HG02884 (cell line): ENCODE data around the gene CBX6.
"Not testable (repeated sequence)": the region's sequence is repeated elsewhere in the genome, so short reads cannot be mapped to it uniquely, and the experiment has no call there.

Experiments used
- ATAC-seq: cut with Tn5 transposase; IDR thresholded peaks from one replicate; pipeline ENCODE4 v1.9.1; 2021; ENCODE audit warnings: mild to moderate bottlenecking, moderate library complexity; ENCODE audit not compliant: unreplicated experiment

CBX6 gene

DNA sequence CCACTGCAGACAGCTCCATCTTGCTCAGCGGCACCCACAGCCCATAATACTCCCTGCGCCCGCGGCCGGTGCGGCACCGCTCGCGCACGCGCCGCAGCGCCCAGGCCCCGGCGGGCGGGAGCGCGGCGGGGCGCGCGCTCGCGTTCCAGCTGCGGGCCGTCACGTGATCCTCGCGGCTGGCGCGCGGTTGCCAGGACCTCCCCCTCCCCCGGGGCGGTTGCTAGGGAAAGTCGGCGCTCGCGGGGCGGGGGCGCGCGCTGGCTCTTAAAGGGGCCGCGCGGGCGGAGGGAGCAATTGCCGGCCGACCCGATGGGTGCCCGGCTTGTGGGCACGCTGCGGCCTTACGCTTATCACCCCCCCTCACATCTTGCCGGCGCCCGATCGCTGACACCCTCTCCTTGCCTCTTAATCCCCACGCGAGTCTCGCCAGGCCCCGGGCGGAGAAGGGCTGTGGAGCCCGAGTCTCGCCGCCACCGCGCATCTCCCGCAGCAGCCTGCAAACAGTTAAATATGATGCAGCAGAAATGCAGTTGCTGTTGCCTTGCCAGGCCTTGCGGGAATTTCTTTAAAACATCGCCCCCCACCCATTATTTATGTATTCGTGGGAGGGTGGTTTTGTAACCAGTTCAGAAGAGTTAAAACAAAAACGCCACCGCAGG, at the start of gene CBX6:
CBX6 (minus strand) TSS at position 45 of the 659 bp plus-strand sequence; CDS start at position 19, 26 bp downstream.
- peak; percentile 59 for ATAC-seq

DNA sequence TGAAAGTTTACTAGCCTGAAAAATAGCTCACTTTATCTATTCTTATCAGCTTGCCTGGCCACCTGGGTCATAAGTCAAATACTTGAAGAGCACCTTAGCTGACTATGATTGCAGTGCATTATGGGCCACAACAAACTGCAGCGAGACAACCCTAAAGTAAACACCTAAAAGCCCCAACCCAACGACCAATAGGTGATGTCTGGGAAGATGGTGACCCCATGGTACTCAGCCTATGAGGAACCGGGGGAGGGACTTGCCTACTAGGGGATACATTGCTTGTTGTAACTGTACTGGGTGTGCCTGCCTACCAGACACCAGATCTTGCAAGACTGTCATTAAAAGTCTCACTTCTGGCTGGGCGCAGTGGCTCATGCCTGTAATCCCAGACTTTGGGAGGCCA, 49.8 kb upstream of the CBX6 start:
- ATAC-seq: no peak

DNA sequence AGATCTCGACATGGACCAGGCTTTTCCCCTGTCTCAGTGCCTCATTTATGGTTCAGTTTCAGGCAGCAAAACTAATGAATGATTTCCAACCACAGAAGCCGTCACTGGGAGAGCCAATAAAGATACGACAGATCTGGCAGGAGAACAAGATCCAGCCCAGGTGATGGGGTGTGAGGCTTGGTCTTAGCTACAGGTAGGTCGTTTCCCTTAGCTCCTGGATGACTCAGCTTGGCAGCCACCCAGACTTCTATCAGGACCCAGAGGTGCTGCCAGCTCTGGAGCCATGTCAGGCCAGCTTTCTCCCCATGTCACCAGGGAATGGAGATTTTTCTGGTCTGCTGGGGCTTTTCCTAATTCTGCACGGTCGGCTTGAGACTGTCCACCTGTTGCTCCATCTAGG, 49.1 kb upstream of the CBX6 start:
- no peak for ATAC-seq

DNA sequence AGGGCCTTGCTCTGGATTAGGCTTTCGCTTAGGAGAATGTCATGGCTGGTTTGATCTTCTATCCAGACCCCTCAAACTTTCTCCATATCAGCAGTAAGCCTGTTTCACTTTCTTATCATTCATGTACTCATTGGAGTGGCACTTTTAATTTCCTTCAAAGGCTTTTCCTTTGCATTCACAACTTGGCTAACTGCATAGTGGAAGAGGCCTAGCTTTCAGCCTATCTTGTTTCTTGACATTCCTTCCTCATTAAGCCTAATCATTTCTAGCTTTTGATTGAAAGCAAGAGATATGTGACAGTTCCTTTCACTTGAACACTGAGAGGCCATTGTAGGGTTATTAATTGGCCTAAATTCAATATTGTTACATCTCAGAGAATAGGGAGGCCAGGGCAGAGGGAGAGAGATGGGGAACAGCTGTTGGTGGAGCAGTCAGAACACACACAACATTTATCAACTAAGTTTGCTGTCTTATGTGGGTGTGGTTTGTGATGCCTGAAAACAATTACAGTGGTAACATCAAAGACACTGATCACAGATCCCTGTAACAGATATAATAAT, 47.7 kb upstream of the CBX6 start:
- ATAC-seq: no peak

DNA sequence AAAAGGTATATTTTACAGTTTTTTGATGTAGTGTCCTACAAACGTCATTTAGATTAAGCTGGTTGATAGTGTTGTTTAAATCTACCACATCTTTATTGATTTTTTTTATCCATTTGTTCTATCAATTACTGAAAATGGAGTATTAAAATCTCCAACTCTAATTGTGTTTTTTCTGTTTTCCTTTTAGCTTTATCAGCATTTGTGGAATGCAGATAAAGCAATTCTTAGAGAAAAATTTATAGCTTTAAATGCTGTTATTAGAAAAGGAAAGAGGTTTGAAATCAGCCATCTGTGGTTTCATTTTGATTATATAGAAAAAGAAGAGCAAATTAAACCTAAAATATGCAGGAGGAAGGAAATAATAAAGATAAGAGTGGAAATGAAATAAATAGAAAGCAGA, 39.4 kb upstream of the CBX6 start:
- ATAC-seq: no peak

DNA sequence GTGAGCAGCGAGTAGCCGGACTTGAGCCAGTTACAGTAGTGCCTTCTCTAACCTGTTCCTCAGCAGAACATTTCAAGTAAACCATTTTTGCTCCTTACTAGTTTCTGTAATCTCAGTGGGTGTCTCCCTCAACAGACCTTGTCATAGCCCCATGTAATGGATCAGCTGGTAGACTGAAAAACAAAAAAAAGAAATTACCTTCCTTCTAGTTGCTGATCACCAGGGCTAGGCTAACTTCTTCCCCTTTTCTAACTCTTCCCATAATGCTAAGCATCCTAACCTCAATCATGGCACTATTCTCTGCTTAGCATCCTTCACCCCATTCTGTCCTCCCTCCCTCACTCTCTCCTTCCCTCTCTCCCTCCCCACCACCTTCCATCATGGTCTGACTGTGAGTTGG, 35.8 kb upstream of the CBX6 start:
- ATAC-seq: no peak

DNA sequence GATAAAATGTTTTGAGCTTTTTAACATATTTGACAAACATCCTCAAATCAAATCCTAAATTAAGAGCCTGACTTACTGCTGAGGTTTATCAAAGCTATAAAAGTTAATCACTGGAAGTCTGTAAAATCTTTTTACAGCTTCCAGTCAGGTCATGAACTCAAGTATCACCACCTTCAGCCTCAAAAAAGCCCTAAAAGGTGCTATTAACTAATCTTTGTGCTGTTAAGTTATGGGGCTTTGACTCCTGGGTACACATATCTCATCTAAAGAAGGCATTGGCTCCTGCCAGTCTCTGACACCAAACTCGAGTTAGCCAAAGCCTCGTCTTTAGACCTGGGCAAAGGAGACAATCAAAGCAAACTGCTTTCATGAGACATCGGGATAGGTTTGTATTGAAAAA, 34.0 kb upstream of the CBX6 start:
- no peak for ATAC-seq

DNA sequence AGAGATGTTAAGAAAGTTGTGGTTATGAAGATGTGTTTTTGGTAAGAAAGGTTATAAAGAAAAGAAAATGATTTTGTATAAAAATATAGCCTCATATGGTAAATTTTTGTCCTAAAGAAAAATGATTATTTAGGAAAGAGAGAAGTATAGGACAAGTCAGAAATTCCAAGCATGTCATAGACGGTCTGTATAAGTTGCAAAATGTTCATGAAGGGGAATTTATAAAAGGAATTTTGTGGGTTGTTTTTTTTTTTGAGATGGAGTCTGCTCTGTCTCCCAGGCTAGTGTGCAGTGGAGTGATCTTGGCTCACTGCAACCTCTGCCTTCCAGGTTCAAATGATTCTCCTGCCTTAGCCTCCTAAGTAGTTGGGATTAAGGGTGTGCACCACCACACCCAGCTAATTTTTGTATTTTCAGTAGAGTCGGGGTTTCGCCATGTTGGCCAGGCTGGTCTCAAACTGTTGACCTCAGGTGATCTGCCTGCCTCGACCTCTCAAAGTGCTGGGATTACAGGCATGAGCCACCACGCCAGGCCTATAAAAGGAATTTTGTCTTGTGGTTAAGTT, 32.1 kb upstream of the CBX6 start:
- ATAC-seq: not testable (repeated sequence)

DNA sequence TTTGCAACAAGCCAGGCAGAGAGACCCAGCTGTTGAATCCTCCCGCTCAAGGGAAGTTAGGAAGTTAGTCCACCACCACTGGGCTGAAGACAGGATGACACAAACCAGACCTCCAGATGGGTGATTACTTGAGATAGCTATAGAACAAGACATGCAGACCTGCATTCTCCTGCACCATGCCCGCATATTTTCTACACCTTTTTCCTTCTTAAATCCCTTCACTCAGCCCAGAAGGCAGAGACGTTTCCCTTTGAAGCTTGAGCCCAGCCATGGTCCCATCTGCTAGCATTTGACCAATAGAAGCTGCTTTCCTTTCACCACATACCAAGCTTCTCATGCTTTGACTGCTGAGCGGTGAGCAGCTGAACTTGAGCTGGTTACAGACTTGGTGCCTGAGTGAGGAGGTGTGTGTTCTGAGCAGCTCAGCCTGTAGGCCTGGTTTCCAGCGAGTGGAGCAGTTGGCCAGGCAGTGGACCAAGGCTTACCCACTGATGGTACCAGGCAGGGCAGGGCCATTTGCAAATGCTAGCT, 29.2 kb upstream of the CBX6 start:
- ATAC-seq: no peak

DNA sequence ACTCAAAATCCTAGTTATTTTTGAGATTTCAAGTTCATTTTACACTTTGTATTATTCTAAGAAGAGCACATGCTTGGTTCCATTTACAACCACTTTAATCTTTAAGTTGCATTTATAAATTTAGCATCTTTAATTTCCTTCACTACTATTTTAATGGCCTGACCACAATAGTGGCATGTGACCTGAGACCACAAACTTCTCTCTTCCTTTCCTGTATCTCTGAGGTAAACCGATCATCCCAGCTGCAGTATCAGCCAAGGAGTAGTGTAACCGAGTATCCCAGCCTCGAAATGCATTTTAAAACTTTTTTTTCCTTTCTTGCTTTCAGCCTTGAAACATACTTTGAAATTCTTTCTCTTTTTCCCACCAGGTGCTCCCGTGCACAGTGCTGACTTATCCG, 28.7 kb upstream of the CBX6 start:
- no peak for ATAC-seq

DNA sequence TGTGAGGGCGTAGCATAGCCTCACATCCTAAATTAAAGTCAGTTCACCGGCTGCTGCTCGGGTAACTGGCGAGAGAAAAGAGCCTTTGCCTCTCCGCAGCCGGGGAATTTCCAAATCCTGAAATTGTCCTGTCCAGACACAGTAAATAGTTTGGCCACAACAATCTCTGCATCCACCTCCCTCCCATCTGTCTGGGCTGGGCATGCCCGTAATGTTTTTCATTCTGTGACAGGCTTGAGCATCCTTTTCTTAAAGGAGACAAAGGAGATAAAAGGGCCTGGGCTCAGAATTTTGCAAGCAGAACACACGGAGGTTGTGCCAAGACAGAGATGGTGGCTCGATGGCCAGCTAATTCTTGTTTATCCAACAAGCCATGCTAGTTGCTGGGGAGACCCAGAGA, 19.2 kb upstream of the CBX6 start:
- ATAC-seq: no peak

DNA sequence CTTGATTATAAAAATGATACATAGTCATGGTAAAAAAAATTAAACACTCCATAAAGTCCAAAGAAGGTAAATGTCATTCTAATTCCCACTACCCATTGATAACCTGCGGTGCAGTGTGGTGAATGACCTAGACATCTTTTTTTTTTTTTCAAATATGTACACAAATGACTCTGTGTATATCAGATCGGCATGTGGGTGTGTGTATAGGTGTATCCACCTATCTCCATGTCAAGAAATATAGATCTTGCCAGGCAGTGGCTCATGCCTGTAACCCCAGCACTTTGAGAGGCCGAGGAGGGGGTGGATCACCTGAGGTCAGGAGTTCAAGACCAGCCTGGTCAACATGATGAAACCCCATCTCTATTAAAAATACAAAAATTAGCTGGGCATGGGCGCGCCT, 18.4 kb upstream of the CBX6 start:
- ATAC-seq: no peak

DNA sequence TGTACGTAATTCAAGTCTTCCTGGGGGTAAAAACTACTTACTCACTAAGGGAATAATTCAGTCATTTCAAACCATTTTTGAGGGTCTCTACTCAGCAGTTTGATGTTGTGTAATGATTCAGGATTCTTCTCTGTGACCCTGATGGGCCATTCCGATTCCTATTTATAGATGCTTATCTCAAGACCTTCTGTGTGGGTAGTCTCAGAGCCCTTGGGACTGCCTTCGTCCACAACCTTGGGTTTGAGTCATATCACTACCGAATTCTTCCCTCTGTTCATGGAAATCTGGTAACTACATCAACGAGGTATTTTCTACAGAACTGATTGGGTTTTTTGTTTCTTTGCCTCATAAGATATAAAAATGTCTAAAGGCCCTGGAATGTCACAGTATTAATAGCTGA, 14.3 kb upstream of the CBX6 start:
- ATAC-seq: no peak

DNA sequence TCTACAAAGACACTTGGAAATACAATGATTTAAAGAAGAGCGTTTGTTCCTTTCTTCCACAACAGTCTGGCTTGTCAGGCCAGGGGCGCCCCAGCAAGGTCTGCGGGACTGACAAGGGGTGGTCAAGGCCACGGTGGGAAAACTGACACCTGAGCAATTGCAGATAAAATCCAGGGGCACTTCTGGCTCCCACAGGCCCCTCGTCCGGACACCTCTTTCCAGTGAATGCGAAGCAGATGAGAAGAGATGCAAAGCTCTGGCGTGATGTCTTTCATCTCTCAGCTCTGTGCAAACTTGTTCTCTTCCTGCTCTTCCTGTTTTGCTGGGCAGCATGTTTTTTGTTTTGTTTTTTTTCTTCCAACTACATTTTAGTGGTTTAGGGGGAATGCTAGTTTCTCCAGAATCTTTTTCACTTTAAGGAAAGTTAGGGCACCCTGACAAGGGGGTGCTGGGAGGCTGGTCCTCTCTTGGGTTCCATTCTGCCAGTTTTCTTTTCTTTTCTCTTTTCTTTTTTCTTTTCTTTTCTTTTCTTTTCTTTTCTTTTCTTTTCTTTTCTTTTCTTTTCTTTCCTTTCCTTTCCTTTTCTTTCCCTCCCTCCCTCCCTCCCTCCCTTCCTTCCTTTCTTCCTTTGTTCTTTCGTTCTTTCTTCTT, 11.1 kb upstream of the CBX6 start:
- ATAC-seq: no peak

DNA sequence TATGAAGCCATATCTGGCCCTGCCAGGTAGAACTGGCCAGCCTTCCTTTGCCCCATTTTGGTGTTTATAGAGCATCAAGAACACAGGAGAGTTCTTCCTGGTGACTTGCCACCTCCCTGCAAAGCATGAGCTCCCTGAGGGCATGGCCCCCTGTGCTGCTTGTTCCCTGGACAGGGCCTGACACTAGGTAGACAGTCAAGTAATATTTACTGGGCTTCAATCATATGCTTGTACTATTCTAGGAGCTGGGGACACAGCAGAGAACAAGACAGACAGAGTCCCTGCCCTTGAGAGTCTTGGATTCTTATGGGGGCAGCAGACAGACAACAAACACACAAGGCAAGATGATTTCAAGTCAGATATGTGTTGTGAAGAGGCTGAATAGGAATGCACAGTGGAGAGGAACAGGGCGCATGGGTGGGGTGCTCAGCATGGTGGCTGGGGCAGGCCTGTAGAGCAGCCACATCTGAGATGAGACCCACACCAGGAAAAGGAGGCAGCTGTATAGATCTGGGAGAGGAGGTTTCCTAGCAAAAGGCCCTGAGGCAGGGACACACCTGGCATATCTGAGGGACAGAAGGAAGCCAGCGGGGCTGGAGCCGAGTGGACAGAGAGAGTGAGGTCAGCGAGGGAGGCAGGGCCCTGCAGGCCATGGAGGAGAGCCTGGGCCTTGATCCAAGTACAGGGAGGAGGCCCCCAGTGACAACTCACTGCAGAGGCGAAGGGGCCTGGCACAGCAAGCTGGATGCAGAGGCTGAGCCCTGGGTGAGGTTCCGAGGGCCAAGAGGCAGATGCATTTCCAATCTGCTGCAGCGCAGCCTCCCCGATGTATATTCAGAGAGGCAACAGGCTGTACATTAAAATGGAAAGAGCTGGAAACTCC, 10.2 kb upstream of the CBX6 start:
- no peak for ATAC-seq

DNA sequence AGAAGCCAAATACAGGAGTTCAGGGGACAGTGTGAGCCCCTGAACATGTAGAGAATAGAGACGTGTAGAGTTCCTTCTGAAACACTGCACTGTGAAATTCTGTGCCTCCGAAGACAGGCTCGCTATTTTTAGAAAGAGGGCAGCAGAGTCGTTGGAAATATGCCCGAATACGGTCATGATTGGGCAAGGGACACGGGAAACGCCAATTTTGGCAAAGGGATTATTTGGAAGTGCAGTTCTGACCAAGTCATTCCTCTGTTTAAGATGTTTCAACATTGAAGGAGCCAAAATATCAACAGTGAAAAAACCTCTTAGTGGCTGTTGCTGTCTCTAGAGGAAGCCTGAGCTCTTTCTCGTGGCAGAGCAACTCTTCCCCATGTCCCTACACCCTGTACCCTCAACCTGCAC, 9.5 kb upstream of the CBX6 start:
- ATAC-seq: no peak

DNA sequence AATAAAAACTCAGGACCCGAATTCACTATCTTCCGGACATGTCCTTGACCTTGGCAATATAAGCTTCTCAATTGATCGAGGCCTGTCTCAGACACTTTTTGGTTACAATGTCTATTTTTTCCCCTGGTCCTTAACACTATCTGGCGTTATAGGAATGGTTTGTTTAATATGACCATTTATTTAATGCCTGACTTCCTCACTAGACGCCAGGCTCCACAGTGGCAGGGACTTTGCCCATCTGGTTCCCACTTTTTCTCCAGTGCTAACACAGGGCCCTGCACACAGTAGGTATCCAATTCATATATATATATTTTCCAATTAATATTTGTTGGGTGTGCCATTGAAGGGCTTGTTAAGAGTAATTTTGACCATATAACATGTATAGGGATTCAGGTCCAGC, 7.9 kb upstream of the CBX6 start:
- no peak for ATAC-seq

DNA sequence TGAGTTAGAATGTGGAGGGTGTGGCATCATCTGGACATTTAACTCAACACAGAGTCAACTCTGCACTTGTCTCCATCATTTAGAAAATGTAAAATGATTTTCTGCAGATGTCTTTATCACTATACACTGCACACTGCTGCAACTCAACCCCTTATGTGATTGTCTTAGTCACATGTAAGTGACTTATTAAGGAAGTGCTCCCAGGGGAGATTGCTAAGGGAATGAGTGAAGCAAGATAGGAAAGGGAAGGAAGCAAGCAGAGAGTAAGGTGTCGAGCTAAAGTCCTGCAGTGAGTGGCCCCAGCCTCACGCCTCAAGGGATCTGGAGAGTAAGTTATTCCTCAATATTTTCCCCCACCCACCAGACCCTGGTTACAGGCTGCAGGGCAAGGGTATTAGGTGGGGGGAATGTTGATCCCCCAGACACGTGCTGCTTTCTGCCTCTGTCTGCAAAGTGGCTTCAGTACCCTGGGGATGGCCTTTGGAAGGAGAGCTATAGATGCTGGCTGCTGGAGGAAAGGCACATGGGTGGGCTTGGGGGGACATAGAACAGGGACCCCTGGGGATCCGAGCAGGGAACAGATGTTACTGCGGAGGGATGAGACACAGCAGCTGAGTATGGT, 7.2 kb upstream of the CBX6 start:
- ATAC-seq: no peak

DNA sequence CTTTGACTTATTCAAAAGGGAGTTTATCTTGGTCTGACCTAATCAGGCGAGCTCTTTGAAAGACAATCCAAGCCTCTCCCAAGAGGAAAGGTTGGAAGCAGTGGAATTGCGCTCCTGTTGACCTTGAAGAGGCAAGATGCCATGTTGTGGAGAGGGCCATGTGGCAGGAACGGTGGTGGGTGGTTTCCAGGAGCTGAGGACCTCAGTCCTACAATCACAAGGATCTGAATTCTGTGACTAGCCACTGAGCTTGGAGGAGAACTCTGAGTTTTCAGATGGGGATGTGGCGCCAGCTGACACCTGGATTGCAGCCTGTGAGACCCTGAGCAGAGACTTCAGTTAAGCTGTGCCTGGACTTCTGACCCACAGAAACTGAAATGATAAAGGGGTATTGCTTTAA, 6.0 kb upstream of the CBX6 start:
- no peak for ATAC-seq

DNA sequence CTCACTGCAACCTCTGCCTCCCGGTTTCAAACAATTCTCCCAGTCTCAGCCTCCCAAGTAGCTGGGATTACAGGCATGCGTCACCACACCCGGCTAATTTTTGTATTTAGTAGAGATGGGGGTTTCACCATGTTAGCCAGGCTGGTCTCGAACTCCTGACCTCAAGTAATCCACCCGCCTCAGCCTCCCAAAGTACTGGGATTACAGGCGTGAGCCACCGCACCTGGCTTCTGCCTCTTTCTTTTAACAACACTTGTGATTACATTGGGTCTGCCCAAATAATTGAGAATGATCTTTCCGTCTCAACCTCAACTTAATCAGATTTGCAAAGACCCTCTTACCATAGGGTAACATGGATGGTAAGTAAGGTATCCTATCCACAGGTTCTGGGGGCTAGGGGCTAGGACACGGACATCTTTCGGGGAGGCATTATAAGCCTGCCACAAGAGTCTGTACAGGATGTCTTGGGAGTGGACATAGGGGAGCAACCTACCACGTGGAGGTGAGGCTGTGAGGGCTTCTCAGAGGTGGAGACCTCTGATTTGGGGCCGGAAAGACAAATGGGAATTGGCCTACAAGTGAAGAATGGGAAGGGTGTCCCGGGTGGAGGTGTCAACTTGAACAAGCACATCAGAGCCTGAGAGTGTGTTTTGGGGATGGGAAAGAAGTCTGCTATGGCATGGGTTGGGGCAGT, 2.7 kb upstream of the CBX6 start:
- no peak for ATAC-seq
